Astrocyte of the hippocampus (primary cell): Measurements from ENCODE around the gene MME.
A peak's percentile ranks its signal among the peaks of the same experiment; 100 is the strongest.

Source experiments
- DNase-seq: peaks from one replicate; pipeline ENCODE4 v3.0.0; 2011; ENCODE audit warnings: low read depth, low spot score

The MME gene

GRCh38 chr3:155135003-155135402, 54.9 kb downstream of the MME start:
- DNase-seq: no peak

GRCh38 chr3:155138677-155139076, 58.6 kb downstream of the MME start:
- DNase-seq: no peak

GRCh38 chr3:155147588-155147987, 67.5 kb downstream of the MME start:
- no peak for DNase-seq

- no peak for DNase-seq
These were observed 69.4 kb downstream of the MME start for GRCh38 chr3:155149494-155149893.

GRCh38 chr3:155153242-155154186, 73.4 kb downstream of the MME start:
- no peak for DNase-seq

GRCh38 chr3:155154255-155154654, 74.1 kb downstream of the MME start:
- peak; percentile 24 for DNase-seq

- DNase-seq: no peak
These were observed 78.4 kb downstream of the MME start for GRCh38 chr3:155158346-155159037.

GRCh38 chr3:155159301-155159700, 79.2 kb downstream of the MME start:
- DNase-seq: no peak

- no peak for DNase-seq
These were observed 81.6 kb downstream of the MME start for GRCh38 chr3:155161640-155162292.

GRCh38 chr3:155164306-155164705, 84.2 kb downstream of the MME start:
- no peak for DNase-seq

- no peak for DNase-seq
These were observed 86.3 kb downstream of the MME start for GRCh38 chr3:155166441-155166840.

- no peak for DNase-seq
These were observed 89.1 kb downstream of the MME start for GRCh38 chr3:155169197-155169596.

GRCh38 chr3:155173771-155174170, 93.7 kb downstream of the MME start:
- DNase-seq: no peak

GRCh38 chr3:155178810-155179436, 98.8 kb downstream of the MME start:
- DNase-seq: no peak

GRCh38 chr3:155179437-155179827, 99.3 kb downstream of the MME start:
- no peak for DNase-seq

- DNase-seq: no peak
These were observed 100.0 kb downstream of the MME start for GRCh38 chr3:155179966-155180757.

- no peak for DNase-seq
These were observed 102.3 kb downstream of the MME start for GRCh38 chr3:155182467-155182866.

- no peak for DNase-seq
These were observed 103.9 kb downstream of the MME start for GRCh38 chr3:155184011-155184410.

- DNase-seq: peak; percentile 67
These were observed 105.5 kb downstream of the MME start for GRCh38 chr3:155185631-155186071.

- no peak for DNase-seq
These were observed 107.9 kb downstream of the MME start for GRCh38 chr3:155188031-155188430.

GRCh38 chr3:155189478-155189877, 109.4 kb downstream of the MME start:
- DNase-seq: no peak
